ENCODE measurements around the gene CRABP2.

Gene CRABP2

GRCh38 chr1:156689953-156690674, 15.3 kb downstream of the CRABP2 start:
- no peak for DNase-seq (ENCODE audit: low spot score)

- DNase-seq (ENCODE audit: low spot score) = no peak
Observed at GRCh38 chr1:156689035-156689952, 16.1 kb downstream of the CRABP2 start.

- DNase-seq (ENCODE audit: low spot score) = no peak
Observed at GRCh38 chr1:156684227-156684782, 21.1 kb downstream of the CRABP2 start.

- no peak for DNase-seq (ENCODE audit: low spot score)
Observed at GRCh38 chr1:156682166-156682890, 23.1 kb downstream of the CRABP2 start.

GRCh38 chr1:156681196-156681960, 24.0 kb downstream of the CRABP2 start:
- no peak for DNase-seq (ENCODE audit: low spot score)

GRCh38 chr1:156680056-156680455, 25.3 kb downstream of the CRABP2 start:
- DNase-seq (ENCODE audit: low spot score) = no peak

- no peak for DNase-seq (ENCODE audit: low spot score)
Observed at GRCh38 chr1:156677616-156678596, 27.5 kb downstream of the CRABP2 start.

GRCh38 chr1:156676820-156677615, 28.4 kb downstream of the CRABP2 start, which contains the start of gene NES:
Gene NES, minus strand, starts transcription at chr1:156677407. Its CDS starts 143 bp downstream, at chr1:156677264.
- peak; percentile 91 for DNase-seq (ENCODE audit: low spot score)

GRCh38 chr1:156676114-156676819, 29.1 kb downstream of the CRABP2 start:
- DNase-seq (ENCODE audit: low spot score) = no peak

GRCh38 chr1:156675210-156676113, 29.9 kb downstream of the CRABP2 start:
- DNase-seq (ENCODE audit: low spot score) = no peak

GRCh38 chr1:156673387-156674121, 31.8 kb downstream of the CRABP2 start:
- DNase-seq (ENCODE audit: low spot score) = no peak

- no peak for DNase-seq (ENCODE audit: low spot score)
Observed at GRCh38 chr1:156671804-156672203, 33.6 kb downstream of the CRABP2 start.

- DNase-seq (ENCODE audit: low spot score) = no peak
Observed at GRCh38 chr1:156670791-156671190, 34.6 kb downstream of the CRABP2 start.

- no peak for DNase-seq (ENCODE audit: low spot score)
Observed at GRCh38 chr1:156670359-156670758, 35.0 kb downstream of the CRABP2 start.

- no peak for DNase-seq (ENCODE audit: low spot score)
Observed at GRCh38 chr1:156669794-156670193, 35.6 kb downstream of the CRABP2 start.

GRCh38 chr1:156668801-156669637, 36.4 kb downstream of the CRABP2 start:
- no peak for DNase-seq (ENCODE audit: low spot score)

Measured in left forelimb (tissue), 1 donor.